SJCRH30 (cell line): ENCODE data around the gene MPZL3. TPM values are rescaled to one million over a fixed set of nuclear protein-coding genes. Genes with fewer than 3 reads are reported as not detected.

Experiments used
- DNase-seq, 2 experiments: peaks; one replicate each; pipeline ENCODE4 v3.0.0-alpha.2; 2015 to 2020
- H3K27ac ChIP-seq: fragments of 250-450 bp; sonication (Bioruptor Pico); 2 replicates; pipeline ENCODE4 v1.5.1; 2020; ENCODE audit warnings: mild to moderate bottlenecking, moderate library complexity
- H3K27me3 ChIP-seq: fragments of 250-450 bp; sonication (Bioruptor Pico); 2 replicates; pipeline ENCODE4 v1.5.1; 2020; ENCODE audit warnings: mild to moderate bottlenecking, moderate library complexity
- H3K36me3 ChIP-seq: fragments of 250-450 bp; sonication (Bioruptor Pico); 2 replicates; pipeline ENCODE4 v1.5.1; 2020; ENCODE audit warnings: mild to moderate bottlenecking, moderate library complexity
- H3K4me1 ChIP-seq: fragments of 250-450 bp; sonication (Bioruptor Pico); 2 replicates; pipeline ENCODE4 v1.5.1; 2020; ENCODE audit warnings: mild to moderate bottlenecking, moderate library complexity
- H3K4me3 ChIP-seq: fragments of 250-450 bp; sonication (Bioruptor Pico); 2 replicates; pipeline ENCODE4 v1.5.1; 2020; ENCODE audit warnings: mild to moderate bottlenecking, moderate library complexity
- H3K9me3 ChIP-seq: fragments of 250-450 bp; sonication (Bioruptor Pico); replicated peaks from 2 replicates; pipeline ENCODE4 v1.5.1; 2020; ENCODE audit warnings: mild to moderate bottlenecking, moderate library complexity
- total RNA-seq: library from RNA; depleted of rRNA; stranded (reverse); fragments of >200 nt; shearing (Covaris generic); gene quantifications from 2 replicates; pipeline ENCODE4 v1.2.3, GENCODE V29; 2014

The MPZL3 gene
- total RNA-seq, 1 experiment from 2014 or later = 0.12 TPM

DNA sequence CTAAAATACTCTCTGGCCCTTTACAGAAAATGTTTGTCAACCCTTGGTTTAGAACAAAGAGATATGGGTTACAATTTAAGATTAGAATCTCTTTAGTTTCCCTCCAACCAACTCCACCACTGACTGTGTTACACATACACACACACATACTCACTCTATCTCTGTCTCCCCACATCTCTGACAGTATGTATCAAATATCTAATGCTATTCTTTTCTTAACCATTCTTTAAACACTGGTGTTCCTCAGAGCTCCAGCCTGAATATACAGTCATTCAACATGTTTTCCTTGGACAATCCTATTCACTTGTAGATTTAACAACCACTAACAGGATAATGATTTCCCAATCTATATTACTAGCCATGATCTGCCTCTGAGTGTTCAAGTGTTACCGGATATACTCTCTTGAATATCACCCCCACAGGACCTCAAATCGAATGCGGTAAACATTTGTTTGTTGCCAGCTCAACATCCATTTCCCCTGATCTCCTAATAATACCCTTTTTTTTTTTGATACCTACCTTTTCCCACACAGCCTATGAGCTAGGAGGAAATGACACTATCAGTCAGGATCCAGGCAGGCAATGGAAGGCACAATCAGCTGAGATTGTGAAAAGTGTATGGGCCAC, 6.1 kb downstream of the MPZL3 start:
- H3K9me3 ChIP-seq = no peaks in the 10 kb centered on the region
- no peak for DNase-seq
- no peaks in the 10 kb centered on the region for H3K4me1 ChIP-seq
- no peaks in the 10 kb centered on the region for H3K27me3 ChIP-seq
- H3K36me3 ChIP-seq = no peaks in the 10 kb centered on the region
- no peak overlapping the region for H3K4me3 ChIP-seq
- no peak overlapping the region for H3K27ac ChIP-seq

DNA sequence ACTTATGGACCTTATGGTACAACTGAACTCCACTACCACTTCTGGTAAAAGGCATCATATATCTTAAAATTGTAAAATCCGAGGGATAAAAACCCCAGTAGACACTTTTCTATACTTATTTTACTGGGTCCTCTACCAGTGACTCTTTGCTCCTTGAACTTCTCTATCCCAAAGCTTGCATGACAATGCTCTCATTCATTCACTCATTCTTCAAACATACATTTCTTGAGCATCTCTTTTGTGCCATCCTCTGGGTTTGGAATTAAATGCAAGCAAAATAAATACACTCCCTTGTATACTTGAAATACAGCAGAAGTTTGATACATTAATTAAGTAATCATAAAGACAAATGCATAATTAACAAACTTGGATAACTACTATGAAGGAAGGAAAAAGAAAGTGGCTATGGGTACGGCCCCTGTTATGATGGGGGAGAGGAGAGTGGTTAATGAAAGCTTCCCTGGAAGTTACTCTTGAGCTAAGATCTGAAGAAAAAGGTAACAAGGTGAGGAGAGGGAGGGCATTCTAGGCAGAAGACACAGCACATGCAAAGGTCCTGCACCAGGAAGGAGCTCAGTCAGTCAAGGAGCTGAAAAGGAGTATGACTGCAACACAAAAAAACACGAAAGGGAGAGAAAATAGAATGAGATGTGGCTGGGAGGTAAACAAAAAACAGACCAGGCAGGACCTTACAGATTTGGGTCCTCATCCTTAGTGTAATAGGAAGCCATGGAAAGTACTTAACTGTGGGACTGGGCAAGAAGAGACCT, 8.0 kb downstream of the MPZL3 start:
- Histone ChIP-seq H3K9me3 (no peaks in the 10 kb centered on the region), H3K27me3 (no peaks in the 10 kb centered on the region), H3K36me3 (no peaks in the 10 kb centered on the region), H3K27ac (no peak overlapping the region), H3K4me1 (no peaks in the 10 kb centered on the region), H3K4me3 (no peak overlapping the region)
- no peak for DNase-seq

DNA sequence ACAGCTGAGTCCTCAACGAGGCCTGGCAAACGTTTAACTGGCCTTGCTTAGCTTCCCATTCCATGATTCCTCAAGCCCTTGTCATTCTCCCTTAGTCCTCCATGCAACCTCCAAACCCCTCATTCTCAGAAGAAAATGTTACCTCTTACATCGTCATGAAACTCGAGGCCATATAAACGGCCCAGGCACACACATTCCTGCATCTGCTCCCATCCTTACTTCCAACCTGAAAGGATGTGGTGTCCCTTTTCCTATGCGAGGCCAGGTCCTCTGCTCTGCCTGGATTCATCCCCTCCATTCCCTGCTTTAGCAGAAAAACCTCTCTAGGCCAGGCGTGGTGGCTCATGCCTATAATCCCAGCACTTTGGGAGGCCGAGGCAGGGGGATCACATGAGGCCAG, 9.0 kb downstream of the MPZL3 start:
- Histone ChIP-seq H3K4me1 (no peaks in the 10 kb centered on the region), H3K36me3 (no peaks in the 10 kb centered on the region), H3K4me3 (no peak overlapping the region), H3K27me3 (no peaks in the 10 kb centered on the region), H3K27ac (no peak overlapping the region), H3K9me3 (no peaks in the 10 kb centered on the region)
- no peak for DNase-seq

DNA sequence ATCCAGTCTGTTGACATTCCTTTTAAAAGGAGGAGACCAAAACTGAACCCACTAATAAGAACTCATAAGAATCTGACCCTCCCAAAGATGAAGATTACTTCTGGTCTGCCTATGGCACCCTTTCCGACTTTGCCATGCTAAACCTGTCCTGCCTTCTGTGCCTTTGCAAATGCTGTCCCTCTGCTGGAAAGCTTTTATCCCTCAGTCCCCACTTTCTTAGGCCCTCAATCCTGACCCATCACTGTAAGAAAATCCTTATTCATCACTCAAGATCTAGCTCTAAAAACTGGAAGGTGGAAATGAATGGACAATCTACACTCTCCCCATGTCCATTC, 10.4 kb downstream of the MPZL3 start:
- Histone ChIP-seq H3K27ac (no peak overlapping the region), H3K9me3 (no peaks in the 10 kb centered on the region), H3K4me3 (no peak overlapping the region), H3K27me3 (no peaks in the 10 kb centered on the region), H3K36me3 (no peaks in the 10 kb centered on the region), H3K4me1 (no peaks in the 10 kb centered on the region)
- no peak for DNase-seq

DNA sequence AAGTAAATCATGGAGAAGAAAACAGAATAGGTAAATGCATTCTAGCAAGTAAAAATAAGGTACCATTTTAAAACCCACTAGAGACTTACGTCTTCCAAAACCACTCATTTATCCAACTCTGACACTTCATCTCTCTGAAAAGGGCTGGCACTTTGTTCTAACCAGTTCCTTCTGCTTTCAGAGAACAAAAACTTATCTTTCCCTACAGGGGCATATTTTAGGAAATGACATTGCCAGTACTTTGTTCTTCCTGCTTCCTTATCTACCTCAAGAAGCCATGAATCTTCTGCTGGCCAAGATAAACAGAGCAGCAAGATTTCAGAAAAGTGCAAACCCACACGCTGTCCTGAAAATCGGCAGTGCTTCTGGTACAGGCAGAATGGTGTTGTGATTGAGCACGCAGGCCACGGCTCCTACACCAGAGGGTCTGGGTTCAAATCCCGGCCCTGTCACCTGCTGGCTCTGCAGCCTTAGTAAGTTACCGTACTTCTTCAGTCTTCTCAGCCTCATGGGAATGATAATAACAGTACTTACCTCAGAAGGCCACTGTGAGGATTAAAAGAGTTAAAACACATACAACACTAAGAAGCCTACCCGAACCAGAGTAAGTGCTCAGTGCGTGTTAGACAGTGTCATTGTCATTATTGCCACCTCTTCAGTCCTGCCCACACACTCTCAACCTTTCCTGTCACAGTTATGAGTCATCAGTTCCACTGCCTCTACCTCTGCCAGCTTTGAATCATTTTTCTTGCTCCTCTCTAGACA, 11.0 kb downstream of the MPZL3 start:
- Histone ChIP-seq H3K36me3 (no peaks in the 10 kb centered on the region), H3K27ac (no peak overlapping the region), H3K27me3 (no peaks in the 10 kb centered on the region), H3K4me1 (no peaks in the 10 kb centered on the region), H3K9me3 (no peaks in the 10 kb centered on the region), H3K4me3 (no peak overlapping the region)
- DNase-seq = no peak

DNA sequence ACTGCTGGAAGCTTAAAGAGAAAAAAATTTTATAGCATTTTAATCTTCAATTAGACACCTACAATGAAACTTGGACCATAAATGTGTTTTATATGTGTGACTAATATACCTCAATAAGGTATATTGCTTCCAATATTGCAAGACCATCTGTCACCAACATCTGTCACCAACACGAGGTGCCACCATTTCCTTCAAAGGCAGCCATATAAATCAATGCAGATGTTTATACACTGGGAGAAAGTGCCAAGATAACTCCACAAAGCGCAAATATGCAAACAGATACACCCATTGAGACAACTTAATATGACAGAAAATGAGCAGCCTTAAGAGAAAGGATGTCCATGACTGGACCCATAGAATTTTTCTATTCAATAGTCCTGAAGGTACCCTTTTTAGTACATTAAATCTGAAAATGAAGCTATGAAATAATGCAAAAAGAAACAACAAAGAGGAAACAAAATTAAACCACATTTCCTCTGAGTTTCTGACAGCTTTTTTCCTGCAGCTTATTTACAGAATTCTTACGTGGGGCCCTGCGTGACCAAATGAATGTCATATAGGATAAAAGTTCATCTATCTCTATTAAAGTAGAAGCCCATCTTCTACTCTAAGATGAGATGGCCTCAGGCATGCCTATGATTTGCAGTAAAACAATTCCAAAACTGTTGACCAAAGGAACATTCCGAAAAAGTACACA, 12.5 kb downstream of the MPZL3 start:
- Histone ChIP-seq H3K9me3 (no peaks in the 10 kb centered on the region), H3K27ac (no peak overlapping the region), H3K4me1 (no peaks in the 10 kb centered on the region), H3K36me3 (no peaks in the 10 kb centered on the region), H3K27me3 (no peaks in the 10 kb centered on the region), H3K4me3 (no peak overlapping the region)
- DNase-seq = no peak

DNA sequence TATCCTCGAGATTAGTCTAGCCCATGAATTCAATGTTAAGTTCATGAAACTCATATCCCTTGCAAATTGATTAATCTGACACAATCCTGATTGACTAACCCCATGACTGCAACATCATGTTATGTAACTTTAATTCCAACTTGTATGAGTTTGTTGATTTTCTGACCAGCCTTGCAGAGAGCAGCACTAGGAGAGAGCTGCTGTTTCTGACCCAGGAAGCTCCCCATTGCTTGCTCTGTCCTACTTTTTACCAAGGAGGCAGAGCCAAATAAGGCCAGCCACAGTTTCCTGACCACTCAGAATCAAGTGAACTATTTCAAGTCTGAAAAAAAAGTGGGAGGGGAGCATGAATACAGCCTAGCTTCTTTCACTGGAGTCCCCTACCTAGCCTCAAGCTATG, 13.2 kb downstream of the MPZL3 start:
- H3K9me3 ChIP-seq = no peaks in the 10 kb centered on the region
- no peak for DNase-seq
- H3K36me3 ChIP-seq = no peaks in the 10 kb centered on the region
- no peak overlapping the region for H3K27ac ChIP-seq
- H3K4me3 ChIP-seq = no peak overlapping the region
- H3K27me3 ChIP-seq = no peaks in the 10 kb centered on the region
- H3K4me1 ChIP-seq = no peaks in the 10 kb centered on the region

DNA sequence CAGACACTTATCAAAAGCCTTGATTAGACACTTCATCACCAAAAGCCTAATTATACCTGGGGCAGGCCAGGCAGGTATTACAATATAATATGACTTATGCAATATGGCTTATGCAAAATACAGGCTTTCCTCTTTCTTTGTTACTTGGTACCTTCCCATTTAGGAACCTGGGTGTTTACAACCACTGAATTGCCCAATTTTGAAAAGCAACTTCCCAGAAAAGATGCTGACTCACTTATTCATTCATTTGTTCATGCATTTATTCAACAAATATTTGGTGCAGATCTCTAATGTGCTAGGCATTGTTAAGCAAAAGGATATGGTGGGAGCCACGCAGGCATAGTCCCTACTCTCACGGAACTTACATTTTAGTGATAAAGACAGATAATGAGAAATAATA, 13.7 kb downstream of the MPZL3 start:
- Histone ChIP-seq H3K9me3 (no peaks in the 10 kb centered on the region), H3K4me1 (no peaks in the 10 kb centered on the region), H3K27ac (no peak overlapping the region), H3K36me3 (no peaks in the 10 kb centered on the region), H3K27me3 (no peaks in the 10 kb centered on the region), H3K4me3 (no peak overlapping the region)
- no peak for DNase-seq

DNA sequence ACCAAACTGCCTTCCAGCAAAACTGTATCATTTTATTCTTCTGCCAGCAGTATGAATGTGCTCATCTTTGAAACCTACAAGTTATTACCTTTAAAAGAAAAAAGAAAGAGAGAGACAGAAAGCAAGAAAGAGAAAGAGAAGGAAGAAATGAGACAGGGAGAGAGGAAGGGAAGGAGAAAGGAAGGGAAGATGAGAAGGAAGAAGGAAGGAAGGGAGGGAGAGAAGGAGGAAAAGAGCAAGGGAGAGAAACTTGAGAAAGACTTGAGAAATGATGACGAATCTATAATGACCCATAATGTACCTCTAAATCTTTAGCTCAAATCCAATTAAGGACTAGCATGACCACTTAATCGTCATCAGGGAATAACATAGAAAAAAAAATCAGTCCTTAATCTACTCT, 16.0 kb downstream of the MPZL3 start:
- H3K4me1 ChIP-seq = no peaks in the 10 kb centered on the region
- no peak for DNase-seq
- no peak overlapping the region for H3K4me3 ChIP-seq
- H3K27me3 ChIP-seq = no peaks in the 10 kb centered on the region
- H3K9me3 ChIP-seq = no peaks in the 10 kb centered on the region
- H3K36me3 ChIP-seq = no peaks in the 10 kb centered on the region
- H3K27ac ChIP-seq = no peak overlapping the region

DNA sequence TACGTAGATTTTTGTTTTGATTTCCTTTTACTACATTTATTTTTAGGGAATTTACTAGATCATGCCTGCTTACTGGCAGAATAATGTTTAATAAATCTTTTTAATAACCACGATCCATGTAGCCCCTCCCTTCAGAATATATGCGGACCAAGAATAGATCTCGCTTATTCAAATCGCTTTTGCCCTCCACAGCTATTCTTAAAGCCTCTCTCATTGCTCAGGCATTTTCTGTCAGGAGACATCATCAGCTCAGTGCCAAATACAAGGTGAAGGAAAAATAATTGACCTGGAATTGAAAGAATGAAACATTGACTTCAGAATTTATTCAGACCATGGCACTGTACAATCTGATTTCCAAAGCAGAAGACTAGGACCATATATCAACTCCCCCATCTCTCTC, 17.3 kb downstream of the MPZL3 start:
- H3K27me3 ChIP-seq = no peaks in the 10 kb centered on the region
- no peaks in the 10 kb centered on the region for H3K4me1 ChIP-seq
- H3K9me3 ChIP-seq = no peaks in the 10 kb centered on the region
- no peak overlapping the region for H3K27ac ChIP-seq
- H3K4me3 ChIP-seq = no peak overlapping the region
- H3K36me3 ChIP-seq = no peaks in the 10 kb centered on the region
- no peak for DNase-seq

DNA sequence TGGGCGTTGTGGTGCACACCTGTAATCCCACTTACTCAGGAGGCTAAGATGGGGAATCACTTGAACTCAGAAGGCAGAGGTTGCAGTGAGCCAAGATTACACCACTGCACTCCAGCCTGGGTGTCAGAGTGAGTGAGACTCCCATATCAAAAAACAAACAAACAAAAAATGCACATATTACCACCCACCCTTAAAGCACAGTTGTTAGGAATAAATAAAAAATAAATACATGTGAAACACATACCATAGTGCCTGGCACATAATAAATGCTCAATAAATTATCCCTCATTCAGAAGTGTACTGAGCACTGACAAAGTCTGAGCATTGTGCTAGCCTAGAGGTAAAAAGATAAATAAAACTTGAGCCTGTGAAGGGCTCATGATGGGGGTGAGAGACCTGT, 18.3 kb downstream of the MPZL3 start:
- Histone ChIP-seq H3K36me3 (no peaks in the 10 kb centered on the region), H3K27ac (no peak overlapping the region), H3K27me3 (no peaks in the 10 kb centered on the region), H3K4me3 (no peak overlapping the region), H3K4me1 (no peaks in the 10 kb centered on the region), H3K9me3 (no peaks in the 10 kb centered on the region)
- DNase-seq = no peak

DNA sequence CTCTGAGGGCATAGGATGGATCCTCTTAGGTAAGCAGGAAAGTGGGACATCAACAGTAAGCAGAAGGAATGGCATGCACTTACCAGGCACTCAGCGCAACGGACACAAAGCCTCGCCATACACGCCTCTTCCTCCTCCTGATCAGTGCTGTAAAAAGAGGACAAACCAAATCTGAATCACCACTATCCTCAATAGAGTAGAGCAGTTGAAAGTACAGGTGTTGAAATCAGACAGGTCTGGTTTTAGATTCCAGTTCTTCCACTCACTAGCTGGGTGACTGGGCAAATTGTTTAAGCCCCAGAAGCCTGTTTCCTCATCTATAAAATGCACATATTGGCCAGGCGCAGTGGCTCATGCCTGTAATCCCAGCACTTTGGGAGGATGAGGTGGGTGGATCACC, 18.8 kb downstream of the MPZL3 start:
- Histone ChIP-seq H3K4me1 (no peaks in the 10 kb centered on the region), H3K36me3 (no peaks in the 10 kb centered on the region), H3K27me3 (no peaks in the 10 kb centered on the region), H3K4me3 (no peak overlapping the region), H3K27ac (no peak overlapping the region), H3K9me3 (no peaks in the 10 kb centered on the region)
- DNase-seq = no peak

DNA sequence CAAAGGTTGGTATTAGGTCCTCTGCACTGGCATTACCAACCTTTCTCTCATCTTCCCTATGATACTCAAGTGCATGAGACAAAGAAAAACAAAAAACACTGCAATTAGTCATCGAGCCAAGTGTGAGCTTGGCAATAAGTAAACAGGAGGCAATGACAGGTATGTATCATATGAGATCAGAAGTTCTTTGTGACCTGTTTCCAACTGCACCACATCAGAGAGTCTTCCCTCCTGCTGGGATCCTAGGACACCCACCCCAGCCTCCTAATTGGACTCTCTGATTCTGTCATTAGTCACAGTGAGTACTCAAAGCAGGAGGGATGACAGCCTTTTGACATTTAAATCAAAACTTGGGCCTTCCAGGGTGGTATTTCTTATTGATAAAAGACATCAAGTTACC, 19.5 kb downstream of the MPZL3 start:
- Histone ChIP-seq H3K4me3 (no peak overlapping the region), H3K27me3 (no peaks in the 10 kb centered on the region), H3K9me3 (no peaks in the 10 kb centered on the region), H3K27ac (no peak overlapping the region), H3K36me3 (no peaks in the 10 kb centered on the region), H3K4me1 (no peaks in the 10 kb centered on the region)
- DNase-seq = no peak

DNA sequence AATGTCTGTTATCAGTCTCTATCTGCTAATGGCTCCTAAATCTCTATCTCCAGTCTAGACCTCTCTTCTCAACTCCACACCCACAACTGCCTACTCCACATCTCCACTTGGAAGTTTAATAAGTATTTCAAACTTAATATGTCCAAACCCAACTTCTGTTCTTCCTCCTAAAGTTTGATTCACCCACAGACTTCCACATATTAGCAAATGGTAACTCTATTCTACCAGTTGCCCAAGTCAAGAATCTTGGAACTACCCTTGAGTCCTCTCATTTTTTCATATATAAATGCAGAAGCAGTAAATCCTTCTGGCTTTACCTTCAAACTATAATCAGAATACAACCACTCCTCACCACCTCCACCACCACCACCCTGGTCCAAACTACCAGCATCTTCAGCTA, 20.7 kb downstream of the MPZL3 start:
- Histone ChIP-seq H3K4me3 (no peak overlapping the region), H3K9me3 (no peaks in the 10 kb centered on the region), H3K27ac (no peak overlapping the region), H3K4me1 (no peaks in the 10 kb centered on the region), H3K36me3 (no peaks in the 10 kb centered on the region), H3K27me3 (no peaks in the 10 kb centered on the region)
- no peak for DNase-seq

DNA sequence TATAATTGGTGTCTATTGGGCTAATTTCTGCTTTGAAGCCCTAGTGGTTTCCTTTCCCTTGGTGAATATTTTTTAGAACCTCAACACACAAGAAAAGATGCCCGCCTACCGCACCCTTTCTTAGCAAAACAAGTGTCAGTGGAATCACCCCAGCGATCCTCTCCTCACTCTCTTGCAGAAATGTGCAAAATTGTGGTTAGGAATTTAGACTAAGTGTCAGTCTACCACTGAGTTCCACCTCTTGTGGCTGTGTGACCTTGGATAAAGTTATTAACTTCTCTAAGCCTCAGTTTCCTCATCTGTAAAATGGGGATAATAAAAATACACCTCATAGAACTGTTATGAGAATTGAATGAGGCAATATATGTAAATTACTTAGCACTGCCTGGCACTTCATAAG, 22.1 kb downstream of the MPZL3 start:
- Histone ChIP-seq H3K9me3 (no peaks in the 10 kb centered on the region), H3K27ac (no peak overlapping the region), H3K4me1 (no peaks in the 10 kb centered on the region), H3K27me3 (no peaks in the 10 kb centered on the region), H3K36me3 (no peaks in the 10 kb centered on the region), H3K4me3 (no peak overlapping the region)
- no peak for DNase-seq
